ENCODE measurements around the gene NR5A2.

- no peak for TF ChIP-seq CTCF (IDR thresholded peaks at IDR 0.05)
- no peak for TF ChIP-seq POLR2A (IDR thresholded peaks at IDR 0.05)
- TF ChIP-seq EP300 (IDR thresholded peaks at IDR 0.05): no peak
Measured at GRCh38 chr1:200039849-200040474, 12.5 kb downstream of the NR5A2 start.
